DOHH2 (cell line): Measurements from ENCODE around the gene NTNG1.

Experiments
- CTCF ChIP-seq: fragments of 200-600 bp; sonication (generic); IDR thresholded peaks from one replicate; pipeline ENCODE4 v1.5.1; 2014; ENCODE audit warnings: antibody characterized with exemption, mild to moderate bottlenecking, low read depth, low read length; ENCODE audit not compliant: poor library complexity, severe bottlenecking
- EZH2phosphoT487 ChIP-seq: fragments of 200-600 bp; sonication (generic); IDR thresholded peaks from 2 replicates; pipeline ENCODE4 v1.6.1; 2017; ENCODE audit warnings: borderline replicate concordance, mild to moderate bottlenecking, antibody characterized with exemption, low read length, moderate library complexity, mixed read lengths

- TF ChIP-seq CTCF (no peak), EZH2phosphoT487 (no peak)
Observed at GRCh38 chr1:107532318-107532717, 391.5 kb downstream of the NTNG1 start.
